ENCODE measurements around the gene ZNF613.
"Not testable (repeated sequence)": the region's sequence is repeated elsewhere in the genome, so short reads cannot be mapped to it uniquely, and the experiment has no call there.

ZNF613 gene

DNA sequence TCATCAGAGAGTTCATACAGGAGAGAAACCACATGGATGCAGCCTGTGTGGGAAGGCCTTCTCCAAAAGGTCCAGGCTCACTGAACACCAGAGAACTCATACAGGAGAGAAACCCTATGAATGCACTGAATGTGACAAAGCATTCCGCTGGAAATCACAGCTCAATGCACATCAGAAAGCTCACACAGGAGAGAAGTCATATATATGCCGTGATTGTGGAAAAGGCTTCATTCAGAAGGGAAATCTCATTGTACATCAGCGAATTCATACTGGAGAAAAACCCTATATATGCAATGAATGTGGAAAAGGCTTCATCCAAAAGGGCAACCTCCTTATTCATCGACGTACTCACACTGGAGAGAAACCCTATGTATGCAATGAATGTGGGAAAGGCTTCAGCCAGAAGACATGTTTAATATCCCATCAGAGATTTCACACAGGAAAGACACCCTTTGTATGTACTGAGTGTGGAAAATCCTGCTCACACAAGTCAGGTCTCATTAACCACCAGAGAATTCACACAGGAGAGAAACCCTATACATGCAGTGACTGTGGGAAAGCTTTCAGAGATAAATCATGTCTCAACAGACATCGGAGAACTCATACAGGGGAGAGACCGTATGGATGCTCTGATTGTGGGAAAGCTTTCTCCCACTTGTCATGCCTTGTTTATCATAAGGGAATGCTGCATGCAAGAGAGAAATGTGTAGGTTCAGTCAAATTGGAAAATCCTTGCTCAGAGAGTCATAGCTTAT is 17.7 kb downstream of the ZNF613 start:
- no peak for DNase-seq

DNA sequence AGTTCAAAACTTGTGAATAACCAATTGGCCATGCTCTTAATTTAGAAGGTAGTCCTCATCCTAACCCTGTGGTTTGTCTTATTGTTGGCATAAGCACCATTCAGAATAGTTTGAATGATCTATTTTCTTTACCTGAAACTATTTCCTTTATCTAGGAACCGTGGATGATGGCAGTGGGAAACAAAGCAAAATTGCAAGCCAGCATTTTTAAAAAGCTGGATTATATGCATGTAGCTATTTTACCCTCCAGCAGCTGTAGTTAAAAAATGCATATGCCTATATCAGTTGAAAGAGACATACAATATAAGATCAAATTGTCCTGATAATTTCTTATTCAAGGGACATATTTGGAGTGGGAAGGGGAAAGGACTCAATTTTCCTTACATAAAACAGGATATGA is 19.3 kb downstream of the ZNF613 start:
- no peak for DNase-seq

DNA sequence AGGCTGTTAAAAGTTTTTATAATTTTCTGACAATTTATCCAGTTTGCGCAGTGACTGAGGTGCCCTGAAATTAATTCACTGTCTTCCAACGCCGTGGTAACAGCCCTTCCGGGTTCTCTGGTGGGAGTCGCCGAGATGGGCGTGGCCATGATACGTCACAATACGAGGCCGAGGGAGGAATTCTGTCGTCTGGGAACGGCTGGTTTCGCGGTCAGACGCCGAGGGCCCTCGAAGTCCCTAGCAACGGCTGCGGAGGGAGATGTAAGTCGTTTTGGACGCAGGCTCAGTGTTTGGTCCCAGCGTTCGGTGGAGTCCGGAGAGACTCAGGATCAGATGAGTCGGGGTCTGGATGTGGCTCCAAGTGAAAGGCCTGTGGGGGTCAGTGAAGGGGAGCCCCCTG is 21.7 kb downstream of the ZNF613 start:
- no peak for DNase-seq

GRCh38 chr19:51957846-51958245 is 30.6 kb downstream of the ZNF613 start:
- not testable (repeated sequence) for DNase-seq

- no peak for DNase-seq
Measured at GRCh38 chr19:51959791-51960190, 32.5 kb downstream of the ZNF613 start.

DNA sequence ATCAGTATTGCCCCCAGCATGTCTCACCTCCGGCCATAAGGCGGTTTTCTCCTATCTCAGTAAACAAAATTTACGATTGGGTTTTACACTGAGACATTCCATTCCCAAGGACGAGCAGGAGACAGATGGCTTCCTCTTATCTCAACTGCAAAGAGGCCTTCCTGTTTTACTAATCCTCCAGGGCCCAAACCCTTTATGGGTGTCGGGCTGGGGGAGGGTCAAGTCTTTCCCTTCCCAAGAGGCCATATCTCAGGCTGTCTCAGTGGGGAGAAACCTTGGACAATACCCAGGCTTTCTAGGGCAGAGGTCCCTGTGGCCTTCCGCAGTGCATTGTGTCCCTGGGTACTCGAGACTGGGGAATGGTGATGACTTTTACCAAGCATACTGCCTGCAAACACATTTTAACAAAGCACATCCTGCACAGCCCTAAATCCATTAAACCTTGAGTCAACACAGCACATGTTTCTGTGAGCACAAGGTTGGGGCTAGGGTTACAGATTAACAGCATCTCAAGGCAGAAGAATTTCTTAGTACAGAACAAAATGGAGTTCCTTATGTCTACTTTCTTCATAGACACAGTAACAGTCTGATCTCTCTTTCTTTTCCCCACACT is 33.5 kb downstream of the ZNF613 start:
- not testable (repeated sequence) for DNase-seq

- DNase-seq: no peak
Measured at GRCh38 chr19:51965583-51965982, 38.3 kb downstream of the ZNF613 start.

DNA sequence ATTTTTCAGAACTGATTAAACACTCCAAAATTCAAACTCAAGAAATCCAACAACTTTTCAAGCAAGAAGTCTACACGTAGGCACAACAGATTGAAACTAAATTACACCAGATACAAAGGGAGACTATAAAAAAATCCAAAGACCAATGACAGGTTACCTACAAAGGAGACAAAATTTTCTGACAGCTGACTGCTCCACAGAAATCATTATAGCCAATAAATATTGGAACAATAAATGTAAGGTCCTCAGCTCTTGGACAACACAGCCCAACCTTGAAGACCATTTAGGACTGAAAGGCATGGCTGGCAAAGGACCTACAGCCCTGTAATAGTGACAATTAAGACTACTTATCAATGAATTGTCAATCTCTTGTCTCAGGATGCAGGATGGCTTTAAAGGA is 43.4 kb downstream of the ZNF613 start:
- DNase-seq: no peak

DNA sequence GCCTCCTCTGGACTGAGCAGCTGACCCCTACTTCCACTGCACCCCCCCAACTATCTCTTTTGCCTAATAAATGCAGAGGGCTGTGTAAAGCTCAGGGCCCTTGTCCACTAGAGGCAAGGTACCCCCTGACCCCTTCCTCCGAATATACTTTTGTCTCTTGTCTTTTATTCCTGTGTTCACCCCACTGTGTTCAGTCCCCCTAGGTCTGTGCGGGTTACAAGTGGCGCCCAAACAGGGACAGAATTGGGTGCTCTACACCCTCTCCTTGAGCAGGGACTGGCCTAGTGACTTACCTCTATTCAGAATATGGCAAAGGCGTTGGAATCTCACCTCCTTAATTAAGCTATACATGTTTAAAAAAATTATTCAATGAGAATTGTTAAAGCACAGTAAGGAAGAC is 44.4 kb downstream of the ZNF613 start:
- DNase-seq: peak; percentile 8

DNA sequence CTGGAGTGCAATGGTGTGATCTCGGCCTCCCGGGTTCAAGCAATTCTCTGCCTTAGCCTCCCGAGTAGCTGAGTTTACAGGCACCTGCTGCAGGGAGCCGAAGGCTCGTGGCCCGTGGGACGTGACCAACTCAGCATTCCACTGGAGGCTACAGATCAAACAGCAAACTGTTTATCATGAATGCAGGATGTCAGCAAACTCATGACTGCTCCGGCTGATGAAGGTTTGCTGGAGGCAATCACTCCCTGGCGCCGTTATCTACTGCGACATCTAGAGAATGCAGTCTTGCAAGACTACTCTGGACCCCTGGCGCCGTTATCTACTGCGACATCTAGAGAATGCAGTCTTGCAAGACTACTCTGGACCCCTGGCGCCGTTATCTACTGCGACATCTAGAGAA is 48.5 kb downstream of the ZNF613 start:
- DNase-seq: not testable (repeated sequence)

DNA sequence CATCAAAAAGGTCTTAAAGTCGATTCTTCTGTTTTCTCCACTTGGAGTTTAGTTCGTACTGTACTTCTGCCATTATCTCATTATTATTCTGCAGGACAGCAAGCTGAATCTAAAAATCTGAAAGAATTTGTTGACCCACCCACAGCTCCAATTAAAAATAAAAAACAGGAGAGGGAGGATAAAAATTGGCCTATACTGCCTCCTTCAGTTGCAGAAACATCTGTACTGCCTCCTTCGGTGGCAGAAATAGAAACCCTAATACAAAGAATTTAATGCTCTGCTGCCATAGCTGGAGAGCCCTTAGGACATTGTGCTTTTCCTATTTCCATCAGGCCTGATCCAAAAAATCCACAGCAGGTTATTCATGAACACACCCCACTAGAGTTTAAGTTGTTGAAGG is 49.6 kb downstream of the ZNF613 start:
- DNase-seq: no peak

- DNase-seq: no peak
Measured at GRCh38 chr19:51977346-51977745, 50.1 kb downstream of the ZNF613 start.

DNA sequence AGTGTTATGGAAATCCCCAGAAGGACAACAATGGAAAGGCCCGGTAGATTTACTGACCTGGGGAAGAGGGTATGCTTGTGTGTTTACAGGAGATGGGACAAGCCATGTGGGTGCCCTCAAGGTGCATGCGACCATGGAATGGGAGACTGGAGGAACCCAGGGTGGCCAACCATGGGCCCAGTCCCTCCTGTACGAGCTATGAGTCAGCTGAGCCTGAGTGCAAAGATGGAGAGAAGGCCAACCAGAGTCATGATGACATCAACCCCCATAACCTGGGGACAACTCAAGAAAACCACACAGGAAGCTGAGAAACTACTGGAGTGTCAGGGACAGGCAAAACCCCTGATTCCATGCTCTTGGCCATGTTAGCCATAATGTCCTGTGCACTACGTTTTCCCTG is 51.6 kb downstream of the ZNF613 start:
- DNase-seq: no peak

GRCh38 chr19:51980116-51980736 is 53.0 kb downstream of the ZNF613 start:
- no peak for DNase-seq

- DNase-seq: not testable (repeated sequence)
Measured at GRCh38 chr19:51980926-51981325, 53.7 kb downstream of the ZNF613 start.

- no peak for DNase-seq
Measured at GRCh38 chr19:51983361-51983760, 56.1 kb downstream of the ZNF613 start.

DNA sequence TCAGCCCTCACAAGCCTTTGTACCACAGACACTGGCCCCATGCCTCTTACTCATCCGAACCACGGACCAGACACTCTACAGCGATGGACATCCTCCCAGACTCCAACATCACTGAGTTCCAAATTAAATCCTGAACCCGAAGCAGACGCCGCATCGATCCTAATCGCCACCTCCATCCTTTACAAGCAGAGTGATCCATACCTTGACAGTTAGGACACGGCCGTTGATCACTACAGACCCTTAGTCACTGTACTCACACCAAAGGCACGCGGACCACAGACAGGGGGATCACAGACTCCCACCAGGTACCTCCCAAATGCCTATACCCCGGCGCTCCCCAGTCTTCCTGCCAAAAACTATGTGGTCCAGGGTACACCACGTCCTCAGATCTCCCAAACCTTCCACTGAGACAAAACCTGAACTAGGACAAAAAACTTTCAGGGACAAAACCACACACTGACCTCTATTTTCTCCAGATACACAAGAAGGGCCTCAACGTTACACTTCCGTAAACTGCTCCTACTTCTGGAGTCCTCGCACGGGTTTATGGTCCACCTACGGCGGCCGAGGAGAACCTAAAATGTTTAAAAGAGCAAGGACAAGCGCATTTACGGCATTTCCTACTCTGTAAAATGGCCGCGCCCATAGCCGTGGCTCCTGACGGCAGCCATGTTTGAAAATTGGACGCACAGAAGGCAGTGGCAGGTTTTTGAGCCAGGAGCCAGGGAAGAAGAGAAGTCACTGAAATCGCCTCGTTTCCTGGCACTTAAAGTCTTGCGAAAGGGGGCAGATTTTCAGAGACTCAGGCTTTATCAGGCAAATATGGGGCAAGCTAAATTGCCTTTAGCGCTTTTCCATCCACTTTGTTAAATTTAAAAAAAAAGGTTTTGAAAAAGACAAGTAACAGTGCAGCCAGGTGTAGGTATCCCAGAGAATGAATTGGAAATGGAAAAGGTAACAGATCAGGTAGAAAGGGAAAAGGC is 59.3 kb downstream of the ZNF613 start, which contains the start of gene ZNF350:
Gene ZNF350 (minus strand): TSS at position 532 of the 983 bp plus-strand sequence. CDS start 12,480 bp downstream, outside the sequence.
- peak; percentile 89 for DNase-seq

DNA sequence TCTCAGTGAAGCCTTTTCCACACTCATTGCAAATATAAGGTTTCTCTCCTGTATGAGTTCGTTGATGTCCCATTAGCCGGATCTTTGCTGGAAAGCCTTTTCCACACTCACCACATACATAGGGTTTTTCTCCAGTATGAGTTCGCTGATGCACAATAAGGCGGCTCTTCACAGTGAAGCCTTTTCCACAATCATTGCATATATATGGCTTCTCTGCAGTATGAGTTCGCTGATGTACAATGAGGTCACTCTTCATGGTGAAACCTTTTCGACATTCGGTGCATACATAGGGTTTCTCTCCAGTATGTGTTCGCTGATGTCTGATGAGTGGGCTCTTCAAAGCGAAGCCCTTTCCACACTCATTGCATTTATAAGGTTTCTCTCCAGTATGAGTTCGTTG is 66.2 kb downstream of the ZNF613 start:
- no peak for DNase-seq

- no peak for DNase-seq
Measured at GRCh38 chr19:51994048-51994644, 66.9 kb downstream of the ZNF613 start.
